ENCODE data around the gene SORCS2.

SORCS2 gene

DNA sequence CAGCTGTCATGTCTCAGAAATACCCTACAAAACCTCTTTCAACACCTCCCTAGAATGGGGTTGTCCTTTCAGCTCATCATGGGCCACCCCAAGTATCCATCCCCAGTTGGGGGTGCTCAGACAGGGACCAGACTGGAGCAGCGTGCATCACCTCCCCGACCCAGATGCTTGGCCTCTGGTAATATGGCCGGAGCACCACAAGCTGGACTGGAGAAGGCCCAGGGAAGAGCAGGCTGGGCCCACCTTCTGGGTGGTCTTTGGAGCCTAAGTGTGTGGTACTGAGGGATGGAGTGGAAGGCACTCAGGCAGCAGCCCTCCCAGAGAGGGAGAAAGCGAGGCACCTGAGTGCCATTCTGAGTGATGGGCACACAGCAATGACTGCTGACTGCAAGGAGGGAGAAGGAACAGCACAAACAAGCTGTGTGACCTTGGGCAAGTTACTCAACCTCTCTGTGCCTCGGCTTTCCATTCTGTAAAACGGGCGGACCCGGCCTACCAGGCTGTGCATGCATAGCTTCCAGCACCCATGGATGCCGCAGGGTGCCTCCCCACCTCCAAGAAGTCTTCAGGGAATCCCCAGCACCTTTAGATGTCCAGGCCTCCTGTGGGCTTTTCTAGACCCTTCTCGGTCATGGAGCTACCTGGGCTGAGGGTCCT lies 519.1 kb downstream of the SORCS2 start:
- no peak for DNase-seq (ENCODE audit: low spot score)

DNA sequence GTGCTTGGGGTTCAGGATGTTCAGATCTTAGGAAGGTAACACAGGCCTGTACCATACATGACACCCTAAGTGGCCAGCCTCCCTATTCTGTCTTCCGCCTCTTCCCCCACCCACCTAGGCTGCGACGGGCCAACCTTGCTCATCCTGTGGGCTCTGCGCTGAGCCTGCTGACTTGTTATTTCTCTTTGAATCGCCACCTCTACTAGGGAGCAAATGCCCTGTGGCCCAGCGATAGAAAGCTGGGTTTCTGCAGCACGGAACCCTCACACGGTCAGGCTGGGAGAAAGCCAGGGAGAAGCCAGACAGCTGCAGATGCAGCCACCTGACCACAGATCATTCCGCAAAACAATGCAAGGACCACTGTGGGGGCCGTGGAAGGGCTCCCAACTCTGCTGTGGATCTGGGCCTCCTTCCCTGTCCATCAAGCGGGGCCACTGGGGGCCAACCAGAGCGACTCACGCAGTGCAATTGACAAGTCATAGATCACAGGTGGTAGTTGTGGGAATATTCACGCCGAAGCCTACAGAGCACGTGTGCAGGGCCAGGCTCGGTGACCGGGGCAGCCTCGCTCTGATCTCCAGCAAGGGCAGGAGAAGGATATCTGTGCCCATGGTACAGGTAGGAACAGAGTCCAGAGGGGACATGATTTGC lies 519.8 kb downstream of the SORCS2 start:
- DNase-seq (ENCODE audit: low spot score), result no peak

DNA sequence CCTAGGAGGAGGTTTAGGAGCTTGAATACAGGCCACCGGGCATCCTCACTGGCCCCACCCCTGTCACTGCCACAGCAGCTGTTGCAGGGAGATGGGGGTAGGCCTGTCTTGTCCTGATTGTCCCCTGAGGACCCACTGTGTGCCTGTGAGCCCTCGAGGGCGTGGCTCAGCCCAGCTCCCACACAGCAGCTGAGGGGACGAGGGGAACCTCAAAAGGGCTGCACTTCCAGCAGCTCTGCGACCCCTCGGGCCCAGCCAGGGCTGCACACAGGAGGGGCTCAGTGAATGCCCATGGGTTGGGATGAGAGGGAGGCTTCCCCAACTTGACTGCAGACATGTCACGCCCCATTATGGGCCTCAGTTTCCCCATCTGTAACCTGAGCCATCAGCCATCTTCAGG lies 521.4 kb downstream of the SORCS2 start:
- DNase-seq (ENCODE audit: low spot score), result no peak

DNA sequence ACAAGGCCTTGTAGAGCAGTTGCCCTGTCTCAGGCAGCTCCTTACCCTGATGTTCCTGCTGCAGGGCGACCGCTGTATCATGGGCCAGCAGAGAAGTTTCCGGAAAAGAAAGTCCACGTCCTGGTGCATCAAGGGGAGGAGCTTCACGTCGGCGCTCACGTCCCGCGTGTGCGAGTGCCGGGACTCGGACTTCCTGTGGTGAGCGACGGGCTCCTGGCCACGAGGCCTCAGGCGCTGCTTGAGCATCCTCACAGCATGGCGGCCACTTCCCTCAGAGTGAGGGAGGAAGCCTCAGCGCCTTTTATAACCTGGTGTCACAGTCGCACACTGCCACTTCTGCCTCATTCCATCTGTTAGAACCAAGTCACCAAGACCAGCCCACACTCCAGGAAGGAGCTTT lies 521.8 kb downstream of the SORCS2 start:
- DNase-seq (ENCODE audit: low spot score), result no peak

DNA sequence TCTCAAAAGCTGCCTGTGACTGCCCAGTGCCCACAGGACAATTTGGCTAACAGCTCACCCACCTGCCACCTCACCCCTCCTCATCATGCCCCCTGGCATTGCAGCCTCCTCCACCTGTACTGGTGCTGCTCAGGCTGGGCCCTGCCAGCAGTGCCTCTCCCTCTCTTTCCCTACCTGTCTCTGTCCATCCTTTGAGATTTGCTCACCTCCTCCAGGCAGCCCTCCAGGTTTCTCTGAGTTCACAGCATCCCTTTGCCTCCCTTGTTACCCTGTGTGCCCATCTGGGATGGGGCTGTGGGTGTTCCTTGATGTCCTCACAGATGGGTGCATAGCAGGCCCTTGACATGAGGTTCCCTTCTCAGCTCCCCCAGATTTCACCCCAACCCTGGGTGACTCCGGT lies 522.4 kb downstream of the SORCS2 start:
- DNase-seq (ENCODE audit: low spot score), result no peak

DNA sequence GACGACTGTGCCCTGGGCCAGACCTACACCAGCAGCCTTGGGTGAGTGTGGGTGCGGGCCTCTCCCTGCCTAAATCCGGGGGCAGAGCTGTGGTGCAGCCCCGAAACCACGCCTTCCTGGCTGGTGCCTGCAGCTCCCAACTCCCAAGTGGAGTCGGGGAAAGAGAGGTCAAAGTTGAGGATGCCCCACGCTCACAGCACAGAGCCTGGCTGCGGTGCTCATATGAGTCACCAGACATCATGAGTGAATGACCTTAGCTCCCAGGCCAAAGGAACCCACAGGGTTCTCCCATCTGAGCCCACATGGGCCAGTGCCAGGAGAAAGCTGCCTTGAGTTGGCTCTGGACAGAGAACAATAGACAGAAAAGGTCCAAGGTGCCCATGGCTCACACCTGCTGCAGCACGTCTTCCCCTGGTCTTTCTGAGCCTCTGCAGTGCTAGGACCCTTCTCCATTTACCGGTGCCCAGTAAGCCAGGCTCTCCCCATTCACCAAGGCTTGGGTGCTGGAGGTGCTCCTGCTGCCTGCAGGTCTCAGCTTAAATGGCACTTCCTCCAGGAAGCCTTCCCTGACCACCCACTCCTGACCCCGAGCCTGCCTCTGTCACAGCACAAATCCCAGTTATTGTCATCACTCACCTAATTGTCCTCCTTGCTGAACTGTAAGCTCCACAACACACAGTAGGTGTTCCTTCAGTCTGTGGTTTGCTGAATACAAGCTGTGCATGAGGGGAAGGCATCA lies 523.1 kb downstream of the SORCS2 start:
- DNase-seq (ENCODE audit: low spot score), result no peak

DNA sequence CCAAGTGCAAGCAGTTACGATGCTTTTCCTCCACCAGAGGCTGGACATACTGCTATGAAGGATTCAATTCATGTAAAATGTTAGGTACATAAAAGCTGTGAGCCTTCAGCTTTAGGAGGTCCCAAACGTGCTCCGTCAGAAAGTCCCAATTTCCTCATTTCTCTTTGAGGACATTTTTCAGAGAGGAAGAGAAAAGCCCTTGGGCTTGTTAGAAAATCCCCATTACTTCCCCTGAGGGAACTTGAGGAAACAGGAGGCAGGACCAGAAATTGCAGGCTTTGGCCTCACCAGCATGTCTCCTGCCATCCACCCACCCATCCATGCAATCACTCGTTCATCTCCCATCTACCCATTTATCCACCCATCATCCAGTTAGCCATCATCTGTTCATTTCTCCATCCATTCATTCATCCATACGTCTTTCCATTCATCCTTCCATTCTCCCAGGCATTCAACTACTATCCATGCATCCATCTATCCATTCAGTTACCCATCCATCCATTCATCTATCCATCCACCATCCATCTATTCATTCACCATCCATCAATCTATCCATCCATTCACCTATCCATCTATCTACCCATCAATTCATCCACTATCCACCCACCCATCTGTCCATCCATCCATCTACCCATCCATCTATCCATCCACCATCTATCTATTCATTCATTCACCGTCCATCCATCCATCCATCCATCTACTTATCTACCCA lies 523.8 kb downstream of the SORCS2 start:
- no peak for DNase-seq (ENCODE audit: low spot score)

DNA sequence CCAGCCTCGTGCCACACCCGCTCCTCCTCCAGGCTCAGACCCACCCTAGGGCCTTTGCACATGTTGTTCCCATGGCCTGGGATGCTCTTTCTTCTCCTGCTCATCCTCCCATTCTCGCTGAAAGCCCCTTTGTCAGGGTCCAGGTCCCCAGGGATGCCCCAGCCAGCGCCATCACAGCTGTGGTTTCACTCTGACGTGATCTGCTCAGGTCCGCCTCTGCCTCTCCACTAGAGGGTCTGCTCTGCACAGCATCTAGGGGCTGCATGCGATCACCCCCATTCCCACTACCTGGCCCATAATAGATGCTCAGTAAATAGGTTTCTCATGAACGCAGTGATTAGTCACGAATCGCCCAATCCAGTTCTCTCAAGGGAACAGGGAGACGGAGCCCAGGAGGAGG lies 524.8 kb downstream of the SORCS2 start:
- no peak for DNase-seq (ENCODE audit: low spot score)

DNA sequence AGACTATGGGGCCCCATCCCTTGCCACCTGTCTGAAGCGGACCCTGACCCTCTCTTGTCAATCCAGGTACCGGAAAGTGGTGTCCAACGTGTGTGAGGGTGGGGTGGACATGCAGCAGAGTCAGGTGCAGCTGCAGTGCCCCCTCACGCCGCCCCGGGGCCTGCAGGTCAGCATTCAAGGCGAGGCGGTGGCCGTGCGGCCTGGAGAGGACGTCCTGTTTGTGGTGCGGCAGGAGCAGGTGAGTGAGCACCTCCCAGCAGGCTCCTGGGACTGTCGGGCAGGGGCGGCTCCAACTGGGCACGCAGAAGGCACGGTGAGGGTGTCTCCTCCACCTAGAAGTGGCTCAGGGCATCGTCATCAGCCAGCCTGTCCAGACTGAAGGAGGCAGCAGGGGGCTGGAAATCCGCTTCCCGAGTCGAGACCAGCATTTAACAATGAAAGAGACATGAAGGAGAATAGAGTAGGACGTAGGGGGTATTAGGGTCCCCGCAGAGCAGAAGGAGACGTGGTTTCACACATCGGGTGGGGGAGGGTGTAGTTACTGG lies 525.7 kb downstream of the SORCS2 start:
- DNase-seq (ENCODE audit: low spot score), result no peak

DNA sequence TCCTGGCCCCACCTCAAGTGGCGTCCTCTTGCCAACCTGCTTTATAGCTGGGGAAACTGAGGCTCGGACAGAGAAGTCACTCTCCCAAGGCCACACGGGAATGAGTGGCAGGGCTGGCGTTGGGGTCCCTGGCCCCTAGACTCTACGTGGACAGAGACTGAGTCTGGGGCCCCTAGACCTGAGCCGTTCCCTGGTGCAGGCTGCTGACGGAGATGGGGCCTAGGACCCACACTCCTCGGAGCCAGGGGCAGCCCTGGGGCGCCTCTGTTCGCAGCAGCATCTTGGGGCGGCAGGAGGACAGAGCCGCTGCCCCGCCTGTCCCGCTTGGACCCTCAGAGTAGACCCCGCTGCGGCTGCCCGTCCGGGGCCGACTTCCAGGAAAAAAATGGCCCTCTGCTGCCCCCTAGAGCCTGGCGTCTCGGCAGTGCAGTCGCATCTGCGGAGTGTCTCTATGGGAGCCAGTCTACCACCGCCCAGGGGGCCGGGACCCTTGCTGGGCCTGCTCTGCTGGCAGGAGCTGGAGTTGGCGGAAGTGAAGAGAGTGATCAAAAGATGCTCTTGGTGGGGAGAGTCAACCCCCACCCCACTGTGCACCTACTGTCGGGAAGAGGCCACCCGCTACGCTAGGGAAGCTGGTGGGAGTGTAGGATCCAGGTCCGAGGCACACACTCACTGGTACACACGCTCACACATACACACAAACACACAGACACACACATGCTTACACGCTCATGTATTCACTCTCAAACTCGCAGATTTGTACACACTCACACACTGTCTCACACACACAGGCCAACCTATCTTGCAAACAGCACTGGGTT lies 527.2 kb downstream of the SORCS2 start:
- DNase-seq (ENCODE audit: low spot score), result peak; percentile 33

DNA sequence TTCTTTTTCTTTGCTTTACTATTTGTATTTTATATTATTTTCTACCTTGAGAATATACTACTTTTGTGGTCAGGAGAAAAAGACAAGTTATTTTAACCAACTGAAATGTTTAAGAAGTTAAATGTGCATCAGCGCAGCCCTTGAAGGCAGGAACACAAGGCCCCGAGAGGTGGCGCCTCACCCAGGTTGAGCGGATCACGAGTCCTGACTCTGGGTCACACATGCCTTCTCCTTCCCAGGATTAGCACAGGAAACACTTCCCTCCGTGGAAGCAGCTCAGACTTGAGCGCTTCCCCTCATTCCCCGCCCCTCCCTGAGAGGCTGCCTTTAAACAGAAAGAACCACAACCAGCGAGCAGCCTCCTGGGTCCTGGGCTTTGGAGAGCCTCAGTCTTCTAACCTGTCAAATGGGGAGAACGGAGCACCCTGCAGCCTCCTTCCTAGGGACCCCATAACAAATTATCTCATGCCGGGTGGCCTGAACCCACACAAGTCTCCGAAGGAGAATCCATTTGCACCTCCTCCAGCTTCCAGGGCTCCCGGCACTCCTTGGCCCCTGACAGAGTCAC lies 529.7 kb downstream of the SORCS2 start:
- DNase-seq (ENCODE audit: low spot score), result no peak

DNA sequence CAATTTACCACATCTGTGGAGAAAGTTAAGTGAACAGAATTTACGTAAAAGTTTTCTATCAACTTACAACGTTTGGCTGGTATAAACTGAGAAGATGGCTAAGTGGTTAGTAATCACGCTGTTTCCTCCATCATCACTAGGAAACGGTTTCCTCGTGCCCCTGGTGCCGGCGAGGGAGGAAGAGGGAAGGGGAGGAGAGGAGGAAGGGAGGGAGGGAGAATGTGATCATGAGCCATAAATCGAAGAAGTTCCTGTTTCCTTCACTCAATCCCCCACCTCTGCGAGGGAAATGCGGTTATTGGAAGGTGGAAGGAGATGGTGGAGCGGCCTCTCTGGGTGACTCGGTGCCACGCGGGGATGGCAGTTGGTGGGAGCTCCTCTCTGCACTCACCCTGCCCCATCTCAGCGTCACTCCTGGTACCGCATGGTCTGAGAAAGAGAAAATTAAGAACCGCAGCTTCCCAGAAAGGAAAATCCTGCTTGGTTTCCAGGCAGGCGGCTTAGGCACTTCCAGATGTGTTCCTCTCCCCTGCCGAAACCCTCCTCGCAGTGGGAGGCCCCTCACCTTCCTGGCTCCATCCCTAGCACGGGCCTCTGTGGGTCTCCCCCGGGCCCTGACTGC lies 530.5 kb downstream of the SORCS2 start:
- DNase-seq (ENCODE audit: low spot score), result no peak

DNA sequence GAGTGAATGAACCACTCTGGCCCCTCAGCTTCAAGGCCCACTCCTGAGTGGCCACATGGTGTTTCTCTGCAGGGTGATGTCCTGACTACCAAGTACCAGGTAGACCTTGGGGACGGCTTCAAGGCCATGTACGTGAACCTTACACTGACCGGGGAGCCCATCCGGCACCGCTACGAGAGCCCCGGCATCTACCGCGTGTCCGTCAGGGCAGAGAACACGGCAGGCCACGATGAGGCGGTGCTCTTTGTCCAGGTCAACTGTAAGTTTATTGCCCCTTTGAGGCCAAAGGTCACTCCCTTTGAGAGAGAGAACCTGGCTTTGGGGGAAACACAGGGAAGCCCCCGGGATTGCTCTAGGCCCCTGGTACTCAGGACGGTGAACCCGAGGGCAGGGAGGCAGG lies 531.3 kb downstream of the SORCS2 start:
- DNase-seq (ENCODE audit: low spot score), result no peak

DNA sequence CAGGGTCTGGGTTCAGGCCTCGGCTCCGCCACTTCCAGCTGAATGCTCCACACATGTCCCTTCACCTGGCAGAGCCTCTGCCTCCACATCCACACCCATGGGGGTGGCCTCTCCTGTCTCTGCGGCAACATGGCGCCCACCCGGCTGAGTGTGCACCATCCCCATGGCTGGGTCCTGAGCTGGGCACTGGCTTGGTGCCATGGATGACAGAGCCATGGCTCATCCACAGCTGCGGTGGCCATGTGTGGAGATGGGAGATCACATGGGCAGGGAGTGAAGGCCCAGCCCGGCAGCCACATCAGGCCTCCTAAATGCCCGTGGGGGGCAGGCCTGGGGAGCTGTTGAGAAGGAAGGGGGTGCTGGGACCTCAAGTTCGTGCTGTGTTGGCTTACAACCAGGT lies 533.6 kb downstream of the SORCS2 start:
- no peak for DNase-seq (ENCODE audit: low spot score)

DNA sequence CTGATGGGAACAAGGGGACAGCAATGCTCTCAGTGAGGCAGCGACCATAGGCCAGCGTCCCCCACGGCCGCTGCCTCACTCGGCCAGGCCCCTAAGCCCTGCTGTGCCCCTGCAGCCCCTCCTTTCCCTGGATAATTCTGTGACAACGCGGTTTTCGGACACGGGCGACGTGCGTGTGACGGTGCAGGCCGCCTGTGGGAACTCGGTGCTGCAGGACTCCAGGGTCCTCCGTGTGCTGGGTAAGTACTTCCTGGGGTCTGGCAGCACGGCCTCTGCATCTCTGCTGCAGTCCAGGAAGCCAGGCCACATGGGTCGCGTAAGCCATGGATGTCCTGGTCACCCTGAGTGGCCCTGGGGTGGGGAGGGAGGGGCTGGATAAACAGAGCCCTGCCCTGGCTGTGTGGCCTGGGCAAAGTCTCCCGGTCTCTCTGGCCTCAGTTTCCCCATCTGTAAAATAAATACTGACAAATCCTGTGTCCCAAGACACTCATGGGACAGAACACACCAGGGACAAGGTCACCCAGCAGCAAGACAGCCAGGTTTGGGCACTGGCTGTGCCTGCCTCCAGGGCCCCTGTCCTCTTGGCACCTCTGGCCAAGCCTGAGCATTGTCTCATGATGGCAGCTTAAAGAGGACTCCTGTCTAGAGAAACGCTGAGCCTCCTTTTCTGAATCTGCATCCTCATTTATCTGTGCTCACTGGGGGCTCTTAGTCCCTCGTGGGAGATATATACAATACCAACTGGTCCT lies 534.5 kb downstream of the SORCS2 start:
- DNase-seq (ENCODE audit: low spot score), result no peak

DNA sequence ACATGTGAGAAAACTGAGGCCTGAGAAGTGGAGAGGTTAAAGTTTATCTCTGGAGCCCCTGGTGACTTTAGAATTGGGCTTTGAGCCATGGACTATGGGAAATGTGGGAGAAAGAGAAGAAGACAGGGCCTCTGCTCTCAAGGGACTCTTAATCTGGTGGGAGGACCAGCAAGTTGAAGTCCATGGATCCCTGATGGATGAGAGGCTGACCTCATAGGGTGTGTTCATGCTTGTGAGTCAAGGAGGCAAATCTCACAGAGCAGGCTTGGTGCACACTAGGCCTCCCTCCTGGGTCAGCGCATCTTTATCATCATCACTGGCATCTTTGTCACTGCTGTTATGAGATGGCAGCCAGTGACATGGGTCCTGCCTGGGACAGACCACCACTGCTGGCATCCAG lies 535.4 kb downstream of the SORCS2 start:
- DNase-seq (ENCODE audit: low spot score), result no peak

DNA sequence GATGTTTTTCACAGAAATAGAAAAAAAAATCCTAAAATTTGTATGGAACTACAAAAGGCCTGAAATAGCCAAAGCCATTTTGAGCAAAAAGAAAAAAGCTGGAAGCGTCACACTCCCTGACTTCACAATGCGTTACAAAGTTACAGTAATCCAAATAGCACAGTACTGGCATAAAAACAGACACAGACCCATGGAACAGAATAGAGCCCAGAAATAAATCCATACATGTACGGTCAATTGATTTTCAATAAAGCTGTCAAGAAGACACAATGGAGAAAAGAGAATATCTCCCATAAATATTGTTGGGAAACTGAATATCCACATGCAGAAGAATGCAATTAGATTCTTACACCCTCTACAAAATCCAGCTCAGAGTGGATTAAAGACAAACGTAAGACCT lies 539.1 kb downstream of the SORCS2 start:
- DNase-seq (ENCODE audit: low spot score), result no peak

DNA sequence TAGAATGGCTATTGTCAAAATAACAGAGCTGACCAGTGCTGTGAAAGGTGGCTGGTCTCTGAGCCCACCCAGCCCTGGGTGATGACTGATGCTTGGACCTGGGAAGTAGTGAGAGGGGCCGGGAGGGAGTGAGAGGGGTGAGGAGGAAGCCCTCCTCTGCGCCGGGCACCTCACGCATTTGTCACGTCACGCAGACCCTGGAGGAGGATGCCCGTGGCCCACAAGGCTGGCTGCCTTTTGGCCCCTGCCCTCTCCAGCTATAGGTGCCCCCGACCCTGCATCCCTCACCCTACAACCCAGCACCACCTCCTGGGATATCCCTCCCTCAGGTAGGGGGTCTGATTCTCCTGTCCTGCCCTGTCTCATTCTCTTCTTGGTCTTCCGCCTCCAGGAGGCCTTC lies 539.9 kb downstream of the SORCS2 start:
- DNase-seq (ENCODE audit: low spot score), result no peak

DNA sequence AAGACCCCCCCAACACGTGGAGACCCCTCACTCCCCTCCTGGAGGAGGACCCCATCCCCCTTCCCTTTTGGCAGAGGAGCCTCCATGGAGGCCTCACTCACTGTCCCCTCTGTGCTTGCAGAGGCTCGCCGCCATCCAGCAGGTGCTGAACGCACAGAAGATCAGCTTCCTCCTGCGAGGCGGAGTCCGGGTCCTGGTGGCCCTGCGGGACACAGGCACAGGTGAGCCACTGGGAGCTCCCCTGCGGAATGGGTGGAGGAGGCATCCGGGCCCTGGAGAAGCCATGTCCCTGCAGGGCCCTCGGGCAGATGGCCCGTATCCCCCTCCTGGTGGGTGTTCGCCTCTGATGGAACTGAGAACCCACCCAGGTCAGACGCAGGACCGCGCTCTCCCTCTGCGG lies 540.9 kb downstream of the SORCS2 start:
- DNase-seq (ENCODE audit: low spot score), result no peak
